ENCODE measurements around the gene NR2C1.
"Not testable (repeated sequence)": the region's sequence is repeated elsewhere in the genome, so short reads cannot be mapped to it uniquely, and the experiment has no call there.

Gene NR2C1

DNA sequence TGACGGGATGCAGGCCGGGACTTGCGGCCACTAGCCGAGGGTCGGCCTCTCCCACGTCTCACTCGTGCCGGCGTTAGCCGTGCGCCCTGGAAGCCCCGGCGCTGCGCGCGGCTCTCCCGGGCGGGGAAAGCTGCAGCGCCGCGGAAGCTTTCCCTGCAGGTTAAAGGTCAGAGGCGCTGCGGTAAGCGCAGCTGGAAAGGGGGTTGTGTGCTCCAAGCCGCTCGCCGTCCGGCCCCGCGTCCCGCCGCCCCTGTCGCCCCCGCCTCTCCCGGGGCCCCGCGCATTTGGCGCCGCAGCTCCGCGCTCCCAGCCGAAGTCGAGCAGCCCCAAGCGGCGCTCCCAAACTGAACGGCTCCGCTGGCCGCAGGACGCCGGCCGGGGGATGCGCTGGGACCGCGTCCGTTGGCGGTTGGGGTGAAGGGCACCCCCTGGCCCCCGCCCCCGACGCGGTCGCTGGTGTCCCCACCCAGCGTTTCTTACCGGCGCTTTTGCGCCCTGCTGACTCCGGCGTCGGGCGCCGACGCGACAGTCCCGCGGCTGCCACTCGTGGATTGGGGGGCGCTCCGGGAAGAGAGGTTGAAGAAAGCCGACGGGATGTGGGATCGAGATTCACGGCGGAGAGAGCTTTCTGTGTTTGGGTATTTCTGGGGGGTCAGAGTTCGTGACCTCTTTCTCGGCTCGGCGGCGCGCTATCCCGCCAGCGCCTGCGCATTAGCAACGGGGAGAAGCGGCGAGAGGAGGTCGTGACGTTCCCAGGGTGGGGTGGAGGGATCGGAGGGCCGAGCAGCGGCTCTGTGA lies at the start of gene NR2C1:
NR2C1 (minus strand) TSS at position 719 of the 798 bp plus-strand sequence. CDS start 6,234 bp downstream, outside the sequence.
- peak; percentile 98 for DNase-seq

DNA sequence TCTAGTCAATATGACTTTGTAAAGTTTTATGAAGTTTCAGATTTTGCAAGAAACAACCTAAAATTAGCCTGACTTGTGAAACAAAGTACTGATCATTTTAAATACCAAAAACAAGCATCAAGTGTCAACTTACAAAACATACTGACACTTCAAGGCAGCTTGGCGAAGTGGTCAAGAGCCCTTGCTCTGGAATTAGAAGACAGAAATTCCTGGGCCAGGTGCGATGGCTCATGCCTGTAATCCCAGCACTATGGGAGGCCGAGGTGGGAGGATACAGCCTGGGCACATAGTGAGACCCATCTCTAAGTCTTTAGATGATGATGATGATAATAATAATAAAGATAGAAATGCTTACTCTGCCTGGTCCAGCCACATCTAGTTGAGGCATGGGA lies 45.4 kb upstream of the NR2C1 start:
- no peak for DNase-seq

DNA sequence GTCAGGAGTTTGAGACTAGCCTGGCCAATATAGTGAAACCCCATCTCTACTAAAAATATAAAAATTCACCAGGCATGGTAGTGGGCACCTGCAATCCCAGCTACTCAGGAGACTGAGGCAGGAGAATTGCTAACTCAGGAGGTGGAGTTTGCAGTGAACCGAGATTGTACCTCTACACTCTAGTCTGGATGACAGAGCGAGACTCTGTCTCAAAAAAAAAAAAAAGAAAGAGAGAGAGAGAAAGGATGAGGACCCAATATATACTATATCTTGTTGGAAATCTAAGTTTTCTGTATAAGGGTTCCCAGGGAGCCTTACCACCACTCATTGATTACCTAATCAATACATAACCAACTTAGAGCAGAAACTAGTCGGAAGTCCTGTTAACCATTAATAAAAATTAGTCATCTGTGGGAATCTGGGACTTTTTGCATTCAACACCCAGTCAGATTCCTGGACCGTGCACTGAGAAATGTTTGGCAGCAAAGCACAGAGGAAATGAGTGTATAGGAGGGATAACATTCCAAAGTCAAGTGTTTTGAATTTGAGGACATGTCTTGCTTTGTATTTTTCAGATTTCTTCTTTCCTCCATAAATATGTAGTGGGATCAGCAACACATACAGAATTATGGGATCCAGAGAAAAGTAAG lies 44.8 kb upstream of the NR2C1 start:
- no peak for DNase-seq

GRCh38 chr12:95117178-95117599 lies 43.8 kb upstream of the NR2C1 start:
- DNase-seq: peak; percentile 82

GRCh38 chr12:95116773-95117172 lies 43.4 kb upstream of the NR2C1 start:
- no peak for DNase-seq

DNA sequence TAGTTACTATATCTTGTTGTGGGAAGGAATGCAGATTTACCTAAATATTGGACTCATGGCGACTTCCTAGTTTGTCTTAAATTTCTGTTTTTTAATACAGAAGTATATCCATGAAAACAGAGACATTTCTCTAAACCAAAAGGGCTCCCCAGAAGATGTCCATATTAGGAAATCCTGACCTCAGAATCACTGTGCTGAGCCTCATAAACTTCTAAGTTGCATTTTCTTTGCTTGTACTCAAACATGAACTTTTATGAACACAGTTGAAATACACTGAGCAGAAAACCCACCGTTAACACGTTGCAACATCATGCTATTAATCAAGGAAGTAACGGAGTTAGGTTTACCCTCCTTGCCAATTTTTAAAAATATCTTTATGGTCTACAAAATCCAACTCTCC lies 42.9 kb upstream of the NR2C1 start:
- no peak for DNase-seq

DNA sequence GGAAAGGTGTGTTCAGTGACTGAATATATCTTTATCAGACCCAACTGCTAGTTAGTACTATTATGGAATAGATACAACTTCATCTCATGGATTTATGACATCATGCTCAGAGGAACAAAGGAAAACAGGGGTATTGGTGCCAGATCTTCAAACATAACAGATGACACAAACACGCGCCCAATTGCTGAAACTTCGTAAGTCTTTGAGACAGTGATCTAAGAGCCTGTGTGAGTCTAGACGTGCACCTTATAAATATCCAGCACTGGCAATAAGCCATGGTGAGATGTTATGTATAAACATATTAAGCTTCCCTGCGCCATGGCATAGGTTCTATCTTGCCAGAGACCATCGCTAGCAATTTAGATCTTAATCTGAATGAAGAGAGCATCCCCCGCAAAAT lies 42.2 kb upstream of the NR2C1 start:
- no peak for DNase-seq

DNA sequence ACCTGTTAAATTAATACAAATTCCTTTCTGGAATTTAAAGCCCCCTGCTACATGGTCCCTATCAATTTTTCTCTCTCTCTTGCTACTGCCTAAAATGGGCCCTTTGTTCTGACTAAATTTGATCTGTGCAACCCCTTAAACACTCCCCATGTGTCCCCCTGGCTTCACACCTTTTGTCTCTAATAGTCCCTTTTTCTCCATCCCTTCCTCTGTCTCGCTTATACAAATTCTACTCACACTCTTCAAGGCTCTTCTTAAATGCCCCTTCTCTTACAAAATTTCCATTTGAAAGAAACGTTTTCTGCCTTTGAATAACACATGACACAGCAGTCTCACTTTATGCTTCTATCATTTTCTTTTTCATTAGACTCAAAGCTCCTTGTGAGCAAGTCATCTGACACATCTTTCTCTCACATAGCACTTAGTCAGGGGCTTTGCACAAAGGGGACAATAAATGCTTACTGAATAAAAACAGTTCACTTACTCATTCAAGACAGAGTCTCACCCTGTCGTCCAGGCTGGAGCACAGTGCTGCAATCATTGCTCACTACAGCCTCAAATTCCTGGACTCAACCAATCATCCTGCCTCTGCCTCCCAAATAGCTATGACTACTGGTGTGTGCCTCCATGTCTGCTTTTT lies 41.5 kb upstream of the NR2C1 start:
- DNase-seq: no peak

DNA sequence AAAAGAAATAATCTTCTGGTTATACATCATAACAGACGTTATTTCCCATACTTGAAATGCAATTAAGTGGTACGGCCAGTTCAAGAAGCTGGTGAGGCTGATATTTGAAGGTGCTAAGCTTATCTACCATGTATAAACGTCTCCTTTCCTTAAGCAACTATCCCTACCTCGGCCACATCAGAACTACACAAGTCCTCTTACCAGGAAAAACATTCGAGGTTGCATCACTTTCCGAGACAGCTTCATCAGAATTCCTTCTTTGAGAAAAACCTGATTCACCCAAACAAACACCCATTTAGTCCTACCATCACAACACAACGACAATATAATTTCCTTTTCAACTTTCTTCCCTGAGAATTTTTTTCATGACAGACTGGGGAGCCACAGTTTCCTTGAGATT lies 33.9 kb upstream of the NR2C1 start:
- DNase-seq: no peak

DNA sequence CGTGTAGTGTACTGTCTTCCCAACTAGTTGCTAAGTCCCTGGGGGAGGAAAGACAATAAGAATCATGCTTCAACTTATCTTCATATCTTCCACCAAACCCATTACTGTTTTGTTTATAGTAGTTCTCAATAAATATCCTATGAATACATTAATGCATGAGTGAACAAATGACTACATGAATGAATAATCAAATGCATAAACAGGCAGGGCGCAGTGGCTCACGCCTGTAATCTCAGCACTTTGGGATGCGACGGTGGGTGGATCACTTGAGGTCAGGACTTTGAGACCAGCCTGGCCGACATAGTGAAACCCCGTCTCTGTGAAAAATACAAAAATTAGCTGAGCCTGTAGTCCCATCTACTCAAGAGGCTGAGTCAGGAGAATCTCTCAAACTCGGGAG lies 32.1 kb upstream of the NR2C1 start:
- DNase-seq: no peak

- no peak for DNase-seq
Observed at GRCh38 chr12:95104919-95105452, 31.6 kb upstream of the NR2C1 start.

DNA sequence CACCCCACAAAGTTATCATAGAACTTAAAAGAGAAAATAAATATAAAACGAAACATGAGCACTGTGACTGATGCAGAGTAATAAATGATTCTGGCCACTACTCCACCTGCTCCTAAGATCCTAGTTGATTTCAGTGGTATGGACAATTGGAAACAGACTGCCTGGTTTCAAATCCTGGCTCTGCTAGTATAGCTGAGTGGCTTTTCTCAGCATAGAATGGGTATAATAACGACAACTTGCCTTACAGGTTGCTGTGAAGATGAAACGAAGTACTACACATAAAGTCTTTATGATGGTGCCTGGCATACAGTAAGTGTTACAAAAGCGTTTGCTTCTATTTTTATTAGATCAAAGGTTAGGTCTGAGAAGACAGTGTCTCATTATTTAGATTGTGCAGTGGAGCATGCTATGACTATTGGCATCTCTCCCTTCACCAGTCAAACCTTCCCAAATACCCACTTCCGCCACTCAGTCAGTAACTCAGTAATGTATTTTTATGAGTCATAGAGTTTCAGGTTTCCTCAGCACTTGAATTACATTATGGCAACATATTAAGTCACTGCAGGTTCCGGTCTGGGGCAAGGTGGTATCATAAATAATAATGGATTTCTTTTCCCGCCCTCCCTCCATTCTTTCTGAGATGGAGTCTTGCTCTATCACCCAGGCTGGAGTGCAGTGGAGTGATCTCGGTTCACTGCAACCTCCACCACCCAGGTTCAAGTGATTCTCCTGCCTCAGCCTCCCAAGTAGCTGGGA lies 29.7 kb upstream of the NR2C1 start:
- DNase-seq: peak; percentile 91

- DNase-seq: not testable (repeated sequence)
Observed at GRCh38 chr12:95101957-95102356, 28.5 kb upstream of the NR2C1 start.

GRCh38 chr12:95100264-95101190 lies 27.1 kb upstream of the NR2C1 start:
- no peak for DNase-seq

DNA sequence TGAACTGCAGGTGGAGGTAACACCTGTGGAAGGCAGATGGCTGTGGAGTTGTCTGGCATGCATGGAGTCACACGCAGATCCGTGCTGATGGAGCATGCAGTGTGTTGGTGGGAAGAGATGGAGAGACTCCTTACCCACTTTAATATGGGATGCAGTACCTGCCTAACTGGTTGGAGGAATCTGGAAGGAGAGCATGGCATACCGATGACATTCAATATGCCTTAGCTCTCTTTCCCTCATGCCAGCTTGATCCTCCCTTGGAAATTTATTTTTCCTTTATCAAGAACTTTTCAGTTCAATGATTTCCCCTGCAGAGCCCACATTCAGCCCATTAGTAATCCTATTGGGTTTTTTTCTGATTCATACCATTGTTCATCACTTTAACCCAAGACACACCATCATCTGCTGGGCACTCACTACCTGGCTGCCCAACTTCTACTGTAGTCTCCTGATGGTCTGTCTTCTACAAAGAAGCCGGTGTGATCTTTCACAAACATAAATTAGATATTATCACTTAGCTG lies 25.9 kb upstream of the NR2C1 start:
- DNase-seq: no peak

DNA sequence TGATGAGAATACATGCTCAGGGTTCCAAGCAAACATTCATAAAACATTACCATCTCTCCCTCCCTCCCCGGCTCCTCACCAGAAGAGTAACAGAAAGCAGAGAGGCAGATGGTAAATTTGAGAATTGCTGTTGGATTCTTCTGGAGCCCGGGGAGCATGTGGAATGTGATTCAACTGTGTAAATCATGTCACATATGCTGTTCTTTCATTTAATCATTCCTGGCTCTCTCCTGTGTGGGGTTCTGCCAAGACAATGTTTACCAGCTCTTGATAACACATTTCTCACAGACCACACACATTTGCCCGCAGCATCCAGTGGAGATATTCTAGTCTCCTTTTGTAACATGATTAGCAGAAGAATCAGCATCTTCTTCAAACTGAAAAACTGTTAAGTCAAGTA lies 23.4 kb upstream of the NR2C1 start:
- DNase-seq: peak; percentile 74

GRCh38 chr12:95096378-95096777 lies 23.0 kb upstream of the NR2C1 start:
- DNase-seq: no peak

GRCh38 chr12:95095866-95096265 lies 22.4 kb upstream of the NR2C1 start:
- not testable (repeated sequence) for DNase-seq

DNA sequence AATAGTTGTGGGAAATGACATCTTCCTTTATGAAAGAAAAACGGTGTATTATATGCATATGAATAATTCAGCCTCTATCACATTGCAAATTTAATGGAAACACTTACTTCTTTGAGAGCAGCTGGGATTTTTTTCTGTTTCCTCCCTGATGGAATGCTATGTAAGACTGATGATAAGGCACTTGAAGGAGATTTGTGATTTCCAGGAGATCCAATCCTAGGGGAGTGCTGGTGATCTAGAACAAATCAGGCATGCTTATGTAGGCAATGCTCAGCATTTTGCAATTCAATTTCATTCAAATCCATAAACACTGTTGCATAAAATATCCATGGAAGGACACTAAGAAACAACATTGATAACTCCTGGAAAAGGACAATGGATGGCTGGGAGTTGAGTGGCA lies 16.0 kb upstream of the NR2C1 start:
- no peak for DNase-seq

GRCh38 chr12:95088379-95088778 lies 15.0 kb upstream of the NR2C1 start:
- no peak for DNase-seq

GRCh38 chr12:95085612-95086011 lies 12.2 kb upstream of the NR2C1 start:
- no peak for DNase-seq

DNA sequence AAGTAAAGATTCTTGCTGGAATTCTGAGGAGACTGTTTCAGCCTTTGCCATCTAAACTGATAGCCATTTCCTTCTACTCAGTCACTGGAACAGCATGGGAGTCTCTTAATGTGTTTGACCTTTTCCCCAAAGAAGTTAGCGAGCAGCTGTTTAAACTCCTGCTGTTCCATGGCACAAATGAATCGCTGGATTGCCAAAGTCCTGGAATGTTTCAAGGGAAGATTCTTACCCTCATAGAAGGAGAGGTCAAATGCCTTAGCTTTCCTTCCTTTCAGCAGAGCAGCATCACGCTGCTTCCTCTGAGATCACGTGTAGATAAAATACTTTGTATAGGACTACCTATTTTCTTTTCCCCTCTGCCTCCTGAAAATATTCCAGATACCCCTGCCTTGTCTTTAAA lies 10.5 kb upstream of the NR2C1 start:
- peak; percentile 54 for DNase-seq

Data from NCI-H69 (cell line).